D341Med (cell line): ENCODE results near the gene RNF103.
"Not testable (repeated sequence)": the region's sequence is repeated elsewhere in the genome, so short reads cannot be mapped to it uniquely, and the experiment has no call there.

Experiments used
- DNase-seq: peaks from one replicate; pipeline ENCODE4 v3.0.0; 2012; ENCODE audit warnings: low spot score

Gene RNF103, protein sequence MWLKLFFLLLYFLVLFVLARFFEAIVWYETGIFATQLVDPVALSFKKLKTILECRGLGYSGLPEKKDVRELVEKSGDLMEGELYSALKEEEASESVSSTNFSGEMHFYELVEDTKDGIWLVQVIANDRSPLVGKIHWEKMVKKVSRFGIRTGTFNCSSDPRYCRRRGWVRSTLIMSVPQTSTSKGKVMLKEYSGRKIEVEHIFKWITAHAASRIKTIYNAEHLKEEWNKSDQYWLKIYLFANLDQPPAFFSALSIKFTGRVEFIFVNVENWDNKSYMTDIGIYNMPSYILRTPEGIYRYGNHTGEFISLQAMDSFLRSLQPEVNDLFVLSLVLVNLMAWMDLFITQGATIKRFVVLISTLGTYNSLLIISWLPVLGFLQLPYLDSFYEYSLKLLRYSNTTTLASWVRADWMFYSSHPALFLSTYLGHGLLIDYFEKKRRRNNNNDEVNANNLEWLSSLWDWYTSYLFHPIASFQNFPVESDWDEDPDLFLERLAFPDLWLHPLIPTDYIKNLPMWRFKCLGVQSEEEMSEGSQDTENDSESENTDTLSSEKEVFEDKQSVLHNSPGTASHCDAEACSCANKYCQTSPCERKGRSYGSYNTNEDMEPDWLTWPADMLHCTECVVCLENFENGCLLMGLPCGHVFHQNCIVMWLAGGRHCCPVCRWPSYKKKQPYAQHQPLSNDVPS

DNA sequence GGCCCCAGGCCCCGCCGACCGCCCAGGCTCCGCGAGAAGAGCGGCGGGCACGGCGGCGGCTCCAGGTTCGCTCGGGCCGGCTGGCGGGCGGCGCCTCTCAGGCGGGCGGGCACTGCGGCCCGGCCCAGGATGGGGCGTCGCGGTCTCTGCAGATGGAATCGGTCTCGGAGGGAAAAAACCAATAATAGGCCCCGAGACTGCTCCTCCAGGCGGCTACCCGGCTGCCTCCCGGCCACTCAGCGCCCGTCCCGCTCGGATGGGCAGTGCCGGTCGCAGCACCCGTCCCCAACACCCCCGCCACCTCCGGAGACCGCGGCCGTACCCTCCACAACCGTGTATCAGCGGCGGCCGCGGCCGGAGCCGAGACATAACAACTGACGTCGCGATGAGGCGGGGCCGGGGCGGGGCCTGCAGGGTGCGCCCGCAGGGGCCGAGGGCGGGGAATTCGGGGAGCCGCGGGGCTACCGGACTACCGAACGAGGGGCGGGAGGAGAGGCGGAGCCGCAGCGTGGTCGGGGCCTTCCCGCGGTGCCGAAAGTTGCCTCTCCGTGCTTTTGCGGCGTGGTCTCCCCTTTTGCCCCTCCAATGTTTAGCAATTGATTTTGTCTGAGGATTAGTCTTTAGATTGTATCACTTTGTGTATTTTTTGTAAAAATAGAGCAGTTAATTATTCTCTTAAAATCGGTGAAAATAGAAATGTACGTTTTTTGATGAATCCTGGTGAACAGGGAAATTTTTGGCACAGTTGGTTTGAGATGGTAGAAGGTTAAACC, at the start of gene RNF103:
RNF103 (minus strand) TSS at position 372 of the 773 bp plus-strand sequence. CDS start 979 bp downstream, outside the sequence.
- peak; percentile 93 for DNase-seq

DNA sequence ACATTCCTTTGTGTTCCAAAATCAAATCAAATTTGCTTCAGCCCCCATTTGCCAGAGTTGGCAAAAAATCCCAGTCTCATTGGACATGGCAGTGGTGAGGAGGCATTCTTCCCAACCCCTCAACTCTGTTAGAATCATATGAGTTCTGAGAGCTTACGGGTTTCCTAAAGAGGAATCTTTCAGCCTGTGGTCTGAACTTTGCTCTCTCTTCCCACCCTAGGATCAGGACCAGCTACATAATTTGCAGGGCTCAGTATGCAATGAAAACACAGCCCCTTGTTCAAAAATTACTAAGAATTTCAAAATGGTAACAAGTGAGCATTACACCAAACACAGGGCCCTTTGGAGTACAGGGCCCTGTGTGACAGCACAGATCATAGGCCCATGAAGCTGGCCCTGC, 49.3 kb upstream of the RNF103 start:
- DNase-seq: no peak

DNA sequence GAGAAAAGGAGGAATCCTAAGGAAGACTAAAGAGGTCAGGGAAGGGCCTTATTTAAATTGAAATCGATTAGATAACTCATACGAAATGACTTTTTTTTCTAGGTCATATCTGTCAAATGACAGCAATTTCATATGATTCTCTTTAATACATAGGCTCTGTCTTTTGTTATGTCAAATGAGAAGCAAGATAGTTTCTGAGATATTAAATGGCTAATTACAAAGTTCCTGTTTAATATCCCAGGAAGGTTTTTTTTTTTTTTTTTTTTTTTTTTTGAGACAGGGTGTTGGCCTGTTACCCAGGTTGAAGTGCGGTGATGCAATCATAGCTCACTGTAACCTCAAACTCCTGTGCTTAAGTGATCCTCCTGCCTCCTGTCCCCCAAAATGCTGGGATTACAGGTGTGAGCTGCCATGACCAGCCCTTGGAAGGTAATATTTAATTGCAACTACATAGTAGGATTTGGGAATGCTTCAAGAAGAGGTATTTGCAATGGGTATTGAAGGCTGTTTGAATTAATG, 48.4 kb upstream of the RNF103 start:
- DNase-seq: no peak

DNA sequence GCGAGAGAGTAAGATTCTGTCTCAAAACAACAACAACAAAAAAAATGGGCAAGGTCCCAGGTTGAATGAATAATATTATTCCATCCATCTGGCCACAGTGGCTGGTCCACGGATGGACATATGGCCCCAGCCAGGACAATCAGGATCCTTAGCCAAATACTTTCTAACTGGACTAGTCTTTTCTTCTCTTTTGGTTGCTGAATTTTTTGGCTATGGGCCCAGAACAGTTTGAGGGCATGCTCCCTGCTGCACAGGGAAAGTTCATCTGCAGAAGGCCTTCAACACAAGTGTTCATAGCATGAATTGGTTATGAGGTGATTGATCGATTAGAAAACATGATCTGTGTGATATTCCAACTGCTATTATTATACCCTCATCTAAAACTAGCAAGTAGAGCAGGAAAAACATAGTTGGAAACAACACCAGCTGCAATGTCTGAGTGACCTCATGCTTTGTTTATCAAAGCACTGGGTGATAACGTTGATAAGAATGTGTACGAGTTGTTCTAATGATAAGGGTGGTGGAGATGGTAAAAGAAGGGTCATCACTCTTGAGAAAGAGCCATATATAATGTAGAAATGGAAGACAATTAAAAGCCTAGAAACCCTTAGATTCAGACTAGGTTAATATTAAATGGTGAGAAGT, 47.8 kb upstream of the RNF103 start:
- no peak for DNase-seq

DNA sequence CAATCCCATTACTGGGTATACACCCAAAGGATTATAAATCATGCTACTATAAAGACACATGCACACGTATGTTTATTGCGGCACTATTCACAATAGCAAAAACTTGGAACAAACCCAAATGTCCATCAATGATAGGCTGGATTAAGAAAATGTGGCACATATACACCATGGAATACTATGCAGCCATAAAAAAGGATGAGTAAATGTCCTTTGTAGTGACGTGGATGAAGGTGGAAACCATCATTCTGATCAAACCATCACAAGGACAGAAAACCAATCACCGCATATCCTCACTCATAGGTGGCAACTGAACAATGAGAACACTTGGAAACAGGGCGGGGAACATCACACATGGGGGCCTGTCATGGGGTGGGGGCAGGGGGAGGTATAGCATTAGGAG, 45.7 kb upstream of the RNF103 start:
- not testable (repeated sequence) for DNase-seq

DNA sequence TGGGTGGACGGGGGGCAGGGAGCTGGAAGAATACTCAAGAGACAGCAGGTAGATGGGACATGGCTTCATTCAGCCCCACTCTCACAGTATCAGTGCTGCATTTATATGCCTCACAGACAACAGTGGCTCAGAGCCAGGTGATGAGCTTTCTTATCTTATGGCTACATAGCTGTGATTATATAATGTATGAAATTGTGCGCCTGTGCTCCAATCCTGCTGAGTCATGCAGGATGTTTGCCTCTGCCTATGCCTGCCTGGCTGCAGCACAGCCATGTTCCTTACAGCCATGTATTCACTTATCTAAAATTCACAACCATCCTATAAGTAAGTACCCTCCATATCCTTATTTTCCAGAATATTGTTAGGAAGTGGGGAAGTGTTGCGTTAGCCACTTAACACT, 37.7 kb upstream of the RNF103 start:
- no peak for DNase-seq

DNA sequence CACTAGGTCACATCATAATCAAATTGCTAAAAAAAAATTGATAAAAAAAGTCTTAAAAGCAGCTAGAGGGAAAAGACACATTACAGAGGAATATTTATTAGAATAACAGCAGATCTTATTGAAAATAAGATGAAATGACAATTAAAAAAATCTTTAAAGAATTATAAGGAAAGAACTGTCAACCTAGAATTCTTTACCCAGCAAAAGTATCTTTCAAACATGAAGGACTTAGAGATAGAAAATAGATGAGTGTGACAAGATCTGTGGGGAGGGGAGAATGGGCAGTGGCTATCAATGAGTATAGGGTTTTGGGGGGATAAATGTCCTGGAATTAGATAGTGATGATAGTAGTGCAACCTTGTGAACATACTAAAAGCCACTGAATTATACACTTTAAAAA, 26.5 kb upstream of the RNF103 start:
- no peak for DNase-seq

DNA sequence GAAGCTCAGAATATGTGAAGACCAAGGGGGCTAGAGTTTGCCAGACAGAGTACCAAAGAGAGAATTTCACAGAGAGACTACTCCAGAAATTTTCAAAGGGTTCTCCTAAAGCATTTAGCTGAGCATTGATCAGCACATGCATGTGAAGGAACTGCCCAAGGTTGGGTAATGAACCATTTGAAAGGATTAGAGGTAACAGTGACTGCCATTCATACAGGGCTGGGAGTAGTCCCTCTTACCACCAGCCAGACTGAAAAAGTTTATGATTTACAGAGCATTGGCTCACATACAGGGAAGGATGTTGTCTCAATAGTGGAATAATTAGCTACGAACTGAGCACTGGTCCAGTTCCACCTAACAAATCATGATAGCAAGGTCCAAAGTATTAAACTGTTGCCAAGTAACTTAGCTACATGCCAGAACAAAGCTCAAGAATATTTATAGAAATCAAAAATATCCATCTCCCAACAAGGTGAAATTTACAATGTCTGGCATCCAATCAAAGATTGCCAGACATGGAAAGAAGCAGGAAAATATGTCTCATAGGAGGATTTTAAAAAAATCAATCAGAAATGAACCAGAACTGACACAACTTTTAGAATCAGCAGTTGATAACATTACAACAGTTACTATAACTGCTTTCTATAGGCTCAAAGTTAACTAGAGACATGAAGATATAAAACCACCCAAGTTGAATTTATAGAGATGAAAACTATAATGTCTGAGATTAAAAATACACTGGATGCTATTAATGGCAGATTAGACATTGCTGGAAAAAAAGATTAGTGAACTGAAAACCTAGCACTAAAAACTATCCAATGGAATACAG, 25.7 kb upstream of the RNF103 start:
- no peak for DNase-seq

DNA sequence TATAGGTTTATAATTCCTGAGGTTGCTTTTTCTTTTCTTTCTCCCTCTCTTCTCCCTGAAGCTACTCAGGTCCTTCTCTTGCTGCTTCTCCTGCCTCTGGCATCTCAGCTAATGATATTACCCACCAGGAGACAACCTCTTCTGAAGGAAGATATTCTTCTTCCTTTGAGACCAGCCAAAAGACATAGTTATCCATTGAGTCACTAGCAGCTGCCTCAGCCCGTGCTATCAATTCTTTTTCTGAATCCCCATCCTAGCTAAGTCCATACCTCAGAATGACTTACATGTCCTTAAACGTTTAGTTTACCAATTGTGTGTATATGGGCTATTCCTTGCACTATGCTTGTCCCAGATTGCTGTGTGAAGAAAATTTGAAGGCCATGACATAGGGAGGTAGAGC, 25.0 kb upstream of the RNF103 start:
- DNase-seq: no peak

DNA sequence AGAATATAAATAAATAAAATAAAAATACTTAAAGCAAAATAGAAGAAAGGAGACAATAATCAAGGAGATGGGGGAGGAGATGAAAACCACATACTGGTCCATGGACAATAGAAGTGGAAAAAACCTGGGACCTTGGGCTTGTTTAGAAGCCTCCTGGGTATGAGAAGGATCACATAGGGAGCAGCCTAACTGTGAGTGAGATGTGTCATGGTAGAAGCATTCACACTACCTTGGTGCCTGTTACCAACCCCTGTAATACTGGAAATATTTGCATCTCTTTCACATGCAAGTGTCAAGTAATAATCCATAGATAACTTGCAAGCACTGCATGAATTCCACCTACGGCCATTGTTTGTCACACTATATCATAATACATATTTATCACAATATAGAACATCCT, 23.2 kb upstream of the RNF103 start:
- DNase-seq: no peak

DNA sequence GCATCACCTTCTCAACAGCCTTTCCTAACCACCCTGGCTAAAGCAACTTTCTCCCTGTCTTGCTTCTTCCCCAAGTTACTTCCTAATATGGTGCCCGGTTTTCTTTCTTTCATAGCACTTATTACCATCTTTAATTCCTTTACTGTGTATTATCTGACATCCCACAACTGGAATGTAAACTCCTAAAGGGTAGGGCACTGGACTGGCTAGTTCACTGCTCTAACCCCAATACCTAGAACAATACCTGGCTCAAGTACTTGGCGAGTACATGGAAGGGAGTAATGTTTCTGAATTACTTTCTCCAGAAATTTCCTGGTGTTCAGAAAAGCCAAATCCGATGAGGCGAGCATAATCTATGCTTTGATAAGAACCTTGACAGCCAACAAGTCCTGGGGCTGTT, 22.7 kb upstream of the RNF103 start:
- no peak for DNase-seq

DNA sequence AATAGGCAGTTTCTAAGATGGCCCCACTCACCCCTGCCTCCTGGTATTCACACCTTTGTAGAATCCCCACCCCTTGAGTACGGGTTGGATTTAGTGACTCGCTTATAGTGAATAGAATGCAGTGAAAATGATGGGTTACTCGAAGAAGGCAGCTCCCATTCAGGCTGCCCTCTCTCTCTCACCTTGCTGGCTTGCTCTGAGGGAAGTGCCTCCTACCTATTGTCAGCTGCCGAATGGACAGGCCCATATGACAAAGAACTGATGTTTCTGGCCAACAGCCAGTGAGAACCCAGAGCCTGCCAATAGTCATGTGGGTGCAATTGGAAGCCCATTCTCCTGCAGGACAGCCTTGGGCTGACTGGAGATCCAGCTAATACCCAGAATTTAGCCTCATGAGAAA, 22.1 kb upstream of the RNF103 start:
- DNase-seq: no peak

DNA sequence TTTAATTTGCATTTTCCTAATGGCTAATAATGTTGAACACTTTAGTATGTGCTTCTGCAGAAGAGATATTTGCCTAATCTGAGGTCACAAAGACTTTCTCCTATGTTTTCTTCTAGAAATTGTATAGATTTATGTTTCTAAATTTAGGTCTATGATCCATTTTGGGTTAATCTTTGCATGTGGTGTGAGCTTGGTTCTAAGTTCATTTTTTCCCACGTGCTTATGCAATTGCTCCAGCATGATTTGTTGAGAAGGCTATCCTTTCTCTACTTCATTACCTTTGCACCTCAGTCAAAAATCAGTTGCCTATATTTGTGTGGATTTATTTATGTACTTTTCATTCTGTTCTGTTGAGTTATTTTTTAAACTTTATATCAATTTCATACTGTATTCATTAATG, 15.0 kb upstream of the RNF103 start:
- no peak for DNase-seq

DNA sequence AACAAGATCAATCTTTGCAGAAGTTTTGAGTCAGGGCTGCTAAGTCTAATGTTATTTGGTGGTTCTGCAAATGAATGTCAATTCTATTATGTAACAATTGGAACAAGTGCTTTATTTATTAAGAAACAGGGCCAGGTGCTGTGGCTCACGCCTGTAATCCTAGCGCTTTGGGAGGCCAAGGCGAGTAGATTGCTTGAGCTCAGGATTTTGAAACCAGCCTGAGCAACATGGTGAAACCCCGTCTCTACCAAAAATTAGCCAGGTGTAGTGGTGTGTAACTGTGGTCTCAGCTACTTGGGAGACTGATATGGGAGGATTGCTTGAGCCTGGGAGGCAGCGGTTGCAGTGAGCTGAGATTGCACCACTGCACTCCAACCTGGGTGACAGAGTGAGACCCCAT, 13.2 kb upstream of the RNF103 start:
- DNase-seq: no peak

DNA sequence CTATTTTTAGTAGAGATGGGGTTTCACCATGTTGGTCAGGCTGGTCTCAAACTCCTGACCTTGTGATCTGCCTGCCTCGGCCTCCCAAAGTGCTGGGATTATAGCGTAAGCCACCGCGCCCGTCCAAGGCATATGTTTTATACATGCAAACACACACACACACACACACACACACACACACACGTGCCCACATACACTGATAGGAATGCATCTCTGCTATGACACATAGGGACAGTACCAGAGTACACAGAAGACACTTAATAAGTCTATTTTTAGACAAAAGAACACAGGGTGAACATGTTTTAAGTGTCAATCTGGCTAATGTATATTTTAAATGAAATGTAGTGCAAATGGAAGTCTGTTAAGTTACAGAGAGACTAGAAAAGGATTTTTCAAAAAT, 10.7 kb upstream of the RNF103 start:
- DNase-seq: no peak

DNA sequence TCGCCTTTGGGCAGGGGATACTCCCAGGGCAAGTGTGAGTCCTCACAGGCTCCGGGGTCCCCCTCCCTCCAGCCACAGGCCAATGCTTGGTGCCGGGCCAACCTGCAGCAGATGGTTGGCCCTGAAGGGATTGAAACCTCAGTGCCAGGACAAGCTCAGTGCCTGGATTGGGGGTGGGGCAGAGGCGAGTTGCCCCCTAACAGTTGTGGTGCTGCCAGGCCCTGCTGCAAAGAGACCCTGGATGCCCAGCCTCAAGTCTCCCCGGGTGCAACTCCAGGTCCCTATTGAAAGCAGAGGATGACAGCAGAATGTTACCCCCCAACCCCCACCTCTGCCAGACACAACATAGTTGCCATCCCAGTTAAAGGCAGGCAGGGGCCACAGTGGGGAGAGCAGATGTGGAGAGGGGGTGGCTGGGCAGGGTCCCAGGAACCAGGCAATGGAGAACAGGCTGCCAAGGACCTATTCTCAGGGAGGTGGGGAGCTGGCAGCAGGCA, 9.5 kb upstream of the RNF103 start:
- DNase-seq: peak; percentile 55

DNA sequence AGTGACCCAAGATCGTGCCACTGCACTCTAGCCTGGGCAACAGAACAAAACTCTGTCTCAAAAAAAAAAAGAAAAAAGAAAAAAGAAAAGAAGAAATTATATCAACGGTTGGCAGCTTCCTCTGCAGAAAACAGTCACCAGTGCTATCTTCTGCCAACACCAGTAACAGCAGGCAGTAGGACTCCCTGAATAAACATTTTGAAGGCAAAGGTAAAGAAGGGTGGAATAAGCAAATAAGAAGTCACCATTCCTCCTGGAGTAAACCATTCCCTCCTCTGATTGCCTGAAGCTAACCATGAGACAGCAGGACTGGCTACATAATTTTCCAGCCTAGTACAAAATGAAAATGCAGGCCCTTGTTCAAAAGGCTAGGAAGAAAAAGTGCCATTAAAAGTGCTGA, 9.0 kb upstream of the RNF103 start:
- DNase-seq: no peak

DNA sequence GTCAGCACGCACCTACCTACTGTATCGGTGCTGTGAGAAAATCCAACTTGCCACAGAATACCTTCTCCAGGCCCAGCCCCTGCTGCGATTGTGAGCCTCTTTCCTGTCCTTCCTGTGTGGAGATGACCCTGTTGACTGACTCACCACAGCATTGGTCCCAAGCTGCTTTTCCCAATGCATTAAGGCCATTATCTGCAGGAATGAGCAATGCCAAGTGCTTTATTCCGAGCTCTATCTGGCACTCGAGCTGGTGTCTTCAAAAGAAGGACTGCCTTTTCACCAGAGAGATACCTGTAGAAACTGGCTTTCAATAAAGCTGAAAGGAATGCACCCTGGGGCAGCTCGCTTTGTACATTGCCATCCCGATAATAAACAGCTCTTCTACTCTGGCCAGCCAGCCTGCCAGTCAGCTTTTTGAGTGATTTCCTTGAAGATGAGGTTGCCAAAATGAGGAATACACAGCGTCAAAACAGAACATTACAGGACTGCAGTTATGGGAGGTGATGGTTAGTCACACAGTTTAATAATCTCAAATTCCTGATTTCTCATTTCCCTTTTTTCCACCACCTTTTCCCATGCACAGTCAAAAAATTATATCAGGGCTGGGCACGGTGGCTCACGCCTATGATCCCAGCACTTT, 8.3 kb upstream of the RNF103 start:
- no peak for DNase-seq

DNA sequence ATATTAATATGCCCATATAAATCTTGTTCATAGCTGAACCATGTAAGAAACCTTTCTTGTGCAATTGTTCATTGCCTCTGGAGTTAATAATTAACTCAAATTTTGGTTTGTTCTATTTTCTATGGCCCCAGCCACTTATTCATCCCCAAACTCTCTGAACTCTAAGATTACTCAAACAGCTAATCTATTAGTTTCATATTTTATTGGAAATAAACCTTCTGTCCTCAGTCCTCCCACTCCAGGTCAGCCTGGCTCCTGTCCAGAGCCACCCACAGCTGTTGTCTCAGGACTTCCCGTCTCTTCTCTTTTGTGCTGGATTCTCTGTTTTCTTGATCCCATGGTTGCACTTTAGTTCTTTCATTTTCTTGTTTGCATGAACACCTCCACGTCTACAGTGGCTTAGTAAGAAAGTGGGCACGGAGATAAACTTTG, 4.4 kb upstream of the RNF103 start:
- DNase-seq: no peak

DNA sequence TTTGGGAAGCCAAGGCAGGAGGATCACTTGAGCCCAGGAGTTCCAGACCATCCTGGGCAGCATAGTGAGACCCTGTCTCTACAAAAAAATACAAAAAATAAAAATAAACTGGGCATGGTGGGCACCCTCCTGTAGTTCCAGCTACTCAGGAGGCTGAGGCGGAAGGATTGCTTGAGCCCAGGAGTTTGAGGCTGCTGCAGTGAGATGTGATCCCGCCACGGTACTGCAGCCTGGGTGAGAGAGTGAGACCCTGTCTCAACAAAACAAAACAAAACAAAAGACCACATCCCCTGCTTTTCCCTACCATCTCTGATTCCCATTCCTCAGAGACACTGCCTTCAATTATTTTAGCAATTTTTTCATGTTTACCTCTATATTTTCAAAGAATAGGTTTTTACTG, 3.9 kb upstream of the RNF103 start:
- no peak for DNase-seq

DNA sequence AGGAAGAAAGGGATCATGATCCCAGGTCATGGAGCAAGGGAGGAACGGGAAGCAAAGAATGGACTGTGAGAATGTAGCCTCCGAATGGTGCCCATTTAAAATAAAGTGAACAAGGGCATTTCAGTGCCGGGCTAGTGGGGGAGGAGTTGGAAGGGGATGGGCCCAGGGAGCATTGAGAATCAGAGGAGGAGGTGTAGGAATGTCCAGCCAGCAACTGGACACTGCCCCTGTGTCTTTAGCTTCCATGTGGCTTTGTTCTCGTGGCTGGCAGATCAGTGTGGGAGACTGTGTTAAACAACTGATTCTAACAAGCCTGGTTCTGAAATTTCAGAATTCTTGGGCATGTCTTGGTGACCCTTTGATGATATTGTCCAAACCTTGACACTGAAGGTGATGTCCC, 1.4 kb upstream of the RNF103 start:
- DNase-seq: no peak
